HCT116 (cell line): ENCODE data around the gene ALOX15. TPM values are rescaled to one million over a fixed set of nuclear protein-coding genes. Genes with fewer than 3 reads are reported as not detected.

Experiments
- ATAC-seq: fragments of 200-7000 bp; cut with Tn5 transposase; 2 replicates; pipeline ENCODE4 v1.9.1; 2020; ENCODE audit warnings: mild to moderate bottlenecking, moderate library complexity
- BruUV-seq: library from RNA; stranded (reverse); fragments of 400-500 nt; replicated peaks from 2 replicates; lab custom pipeline; 2021; lab: Mats Ljungman, UMichigan
- CTCF ChIA-PET: fragments of 300-600 bp; sonication (Branson Sonifier 250); formaldehyde crosslinking; loops from one replicate; lab custom pipeline; 2021; ENCODE audit warnings: antibody characterized with exemption; lab: Charles Lee
- POLR2A ChIA-PET: fragments of 300-600, 350-600 bp; sonication (Branson Sonifier 250); formaldehyde crosslinking; loops from one replicate; lab custom pipeline; 2021; ENCODE audit warnings: antibody characterized with exemption; lab: Charles Lee
- RAD21 ChIA-PET, 2 experiments: fragments of 300-600 bp; sonication (Branson Sonifier 250); formaldehyde crosslinking; loops; one replicate each; lab custom pipeline; 2023; ENCODE audit warnings: low total read pairs in 2 of 2; ENCODE audit not compliant: uncharacterized antibody in 2 of 2, unreplicated experiment in 2 of 2, low non-redundant PET in 1 of 2; lab: Charles Lee
- DNase-seq: peaks from one replicate; pipeline ENCODE4 v3.0.0-alpha.2; 2010; ENCODE audit warnings: low read depth, low spot score
- H2AFZ ChIP-seq: fragments of 200-600 bp; shearing (Covaris generic), sonication (generic); 2 replicates; pipeline ENCODE4 v1.6.1; 2017; ENCODE audit warnings: low read depth, mixed run types, mixed read lengths, antibody characterized with exemption, low read length; ENCODE audit not compliant: poor library complexity, severe bottlenecking
- H3K27ac ChIP-seq: 2 replicates; pipeline ENCODE4 v1.5.1; 2012; ENCODE audit warnings: low read depth, low read length
- H3K27me3 ChIP-seq: fragments of 200-600 bp; sonication (generic); 2 replicates; pipeline ENCODE4 v1.6.1; 2016; ENCODE audit warnings: mixed run types, low read length, mixed read lengths; ENCODE audit not compliant: insufficient read depth
- H3K36me3 ChIP-seq, 2 experiments: fragments of 200-500 bp in 1 of 2; fragments of 200-600 bp in 1 of 2; sonication (Bioruptor generic) in 1 of 2; sonication (generic) in 1 of 2; 2 replicates each; pipeline versions ENCODE4 v1.5.1 to v1.6.1; 2014 to 2016; ENCODE audit warnings: low read length in 2 of 2, inconsistent platforms in 1 of 2, mixed read lengths in 1 of 2, mixed run types in 1 of 2; ENCODE audit not compliant: insufficient read depth in 2 of 2, control insufficient read depth in 1 of 2
- H3K4me1 ChIP-seq, 2 experiments: fragments of 200-600 bp in 1 of 2; sonication (generic) in 1 of 2; 2 replicates each; pipeline versions ENCODE4 v1.5.1 to v1.6.1; 2012 to 2017; ENCODE audit warnings: low read length in 2 of 2, inconsistent platforms in 1 of 2, mild to moderate bottlenecking in 1 of 2, mixed read lengths in 1 of 2, mixed run types in 1 of 2, moderate library complexity in 1 of 2; ENCODE audit not compliant: insufficient read depth in 2 of 2, control insufficient read depth in 1 of 2
- H3K4me2 ChIP-seq: fragments of 200-600 bp; sonication (generic); 2 replicates; pipeline ENCODE4 v1.6.1; 2017; ENCODE audit warnings: mixed run types, low read length, mixed read lengths
- H3K4me3 ChIP-seq, 2 experiments: fragments of 200-600 bp in 1 of 2; sonication (generic) in 1 of 2; replicated peaks in 1 of 2; 2 replicates each; pipeline ENCODE4 v1.5.1; 2011 to 2016; ENCODE audit warnings: low read length in 2 of 2, control low read depth in 1 of 2, low read depth in 1 of 2, mild to moderate bottlenecking in 1 of 2, mixed read lengths in 1 of 2, mixed run types in 1 of 2
- H3K79me2 ChIP-seq: fragments of 200-600 bp; sonication (generic); 2 replicates; pipeline ENCODE4 v1.6.1; 2017; ENCODE audit warnings: mild to moderate bottlenecking, mixed run types, low read length, moderate library complexity, mixed read lengths; ENCODE audit not compliant: insufficient read depth
- H3K9ac ChIP-seq: fragments of 200-600 bp; sonication (generic); 2 replicates; pipeline ENCODE4 v1.6.1; 2016; ENCODE audit warnings: low read length, mixed read lengths
- H3K9me2 ChIP-seq: fragments of 200-600 bp; sonication (generic), shearing (Covaris generic); 2 replicates; pipeline ENCODE4 v1.6.1; 2017; ENCODE audit warnings: mixed run types, mild to moderate bottlenecking, moderate library complexity; ENCODE audit not compliant: insufficient read depth
- H3K9me3 ChIP-seq, 2 experiments: fragments of 200-500 bp in 1 of 2; fragments of 200-600 bp in 1 of 2; sonication (Bioruptor generic) in 1 of 2; sonication (generic) in 1 of 2; 2 replicates each; pipeline ENCODE4 v1.6.1; 2014 to 2017; ENCODE audit warnings: low read length in 2 of 2, mixed read lengths in 2 of 2, inconsistent platforms in 1 of 2, low read depth in 1 of 2, mild to moderate bottlenecking in 1 of 2, mixed run types in 1 of 2, moderate library complexity in 1 of 2; ENCODE audit not compliant: control insufficient read depth in 1 of 2, insufficient read depth in 1 of 2
- H4K20me1 ChIP-seq: fragments of 200-600 bp; sonication (generic), shearing (Covaris generic); 2 replicates; pipeline ENCODE4 v1.6.1; 2017; ENCODE audit warnings: mixed run types, mild to moderate bottlenecking, moderate library complexity; ENCODE audit not compliant: insufficient read depth
- EGR1 ChIP-seq: IDR thresholded peaks from 2 replicates; pipeline ENCODE4 v1.6.1; 2012; ENCODE audit warnings: low read depth
- ELF1 ChIP-seq: IDR thresholded peaks from 2 replicates; pipeline ENCODE4 v1.6.1; 2012; ENCODE audit warnings: low read depth, borderline replicate concordance
- EZH2 ChIP-seq: fragments of 200-600 bp; sonication (generic); IDR thresholded peaks from 2 replicates; pipeline ENCODE4 v1.6.1; 2017; ENCODE audit warnings: antibody characterized with exemption, mixed run types
- FOSL1 ChIP-seq: IDR thresholded peaks from 2 replicates; pipeline ENCODE4 v1.6.1; 2012; ENCODE audit warnings: low read depth
- JUND ChIP-seq: IDR thresholded peaks from 2 replicates; pipeline ENCODE4 v1.6.1; 2012
- MAX ChIP-seq: IDR thresholded peaks from 2 replicates; pipeline ENCODE4 v1.6.1; 2012
- POLR2AphosphoS5 ChIP-seq: IDR thresholded peaks from 2 replicates; pipeline ENCODE4 v1.6.1; 2011; ENCODE audit warnings: mild to moderate bottlenecking, low read depth, low read length, moderate library complexity
- RAD21 ChIP-seq: IDR thresholded peaks from 2 replicates; pipeline ENCODE4 v1.6.1; 2012; ENCODE audit warnings: low read depth, mild to moderate bottlenecking
- SIN3A ChIP-seq: IDR thresholded peaks from 2 replicates; pipeline ENCODE4 v1.6.1; 2012; ENCODE audit warnings: low read depth
- SP1 ChIP-seq: IDR thresholded peaks from 2 replicates; pipeline ENCODE4 v1.6.1; 2012; ENCODE audit warnings: low read depth
- SRF ChIP-seq: IDR thresholded peaks from 2 replicates; pipeline ENCODE4 v1.6.1; 2012; ENCODE audit warnings: low read depth
- TCF7L2 ChIP-seq: IDR thresholded peaks from 2 replicates; pipeline ENCODE4 v1.7.0; 2011; ENCODE audit warnings: borderline replicate concordance, inconsistent platforms; ENCODE audit not compliant: insufficient read depth, insufficient read length; ENCODE audit errors: extremely low read depth
- YY1 ChIP-seq: IDR thresholded peaks from 2 replicates; pipeline ENCODE4 v1.6.1; 2011; ENCODE audit warnings: low read length, low read depth, moderate library complexity, mild to moderate bottlenecking; ENCODE audit not compliant: insufficient replicate concordance; ENCODE audit errors: extremely low read depth
- ZFX ChIP-seq: fragments of 450-650 bp; IDR thresholded peaks from 2 replicates; pipeline ENCODE4 v1.6.1; 2017
- ZNF274 ChIP-seq: fragments of 200-500 bp; sonication (Bioruptor generic); IDR thresholded peaks from 2 replicates; pipeline ENCODE4 v1.6.1; 2014; ENCODE audit warnings: mild to moderate bottlenecking, low read depth, low read length, inconsistent platforms
- intact Hi-C: fragments of 100-400 bp; cut with micrococcal nuclease; formaldehyde crosslinking; loops from 2 replicates; pipeline ENCODE4 v1.10.0; 2022
- total RNA-seq: library from RNA; stranded (reverse); gene quantifications from one replicate; pipeline ENCODE4 v1.2.1, GENCODE V29; 2021; ENCODE audit not compliant: unreplicated experiment

ALOX15 gene
- total RNA-seq, 1 experiment from 2014 or later = 0.57 TPM

GRCh38 chr17:4609761-4610160, 31.7 kb downstream of the ALOX15 start:
- no peaks in the 10 kb centered on the region for H3K36me3 ChIP-seq
- H3K4me3 ChIP-seq = no peak overlapping the region
- no TSS peak for BruUV-seq
- ChIA-PET RAD21 (no interaction called here), POLR2A (no interaction called here), CTCF (no interaction called here)
- intact Hi-C loops = no loop called here
- H4K20me1 ChIP-seq = no peaks in the 10 kb centered on the region
- H3K27me3 ChIP-seq = no peaks in the 10 kb centered on the region
- H3K79me2 ChIP-seq = no peaks in the 10 kb centered on the region
- H2AFZ ChIP-seq = no peak overlapping the region
- no peak overlapping the region for H3K9ac ChIP-seq
- H3K27ac ChIP-seq = no peak overlapping the region
- no peak for ATAC-seq
- TF ChIP-seq EZH2 (no peak), EGR1 (no peak), FOSL1 (no peak), SRF (no peak), RAD21 (no peak), ELF1 (no peak), ZNF274 (no peak), POLR2AphosphoS5 (no peak), JUND (no peak), ZFX (no peak), SIN3A (no peak), SP1 (no peak), YY1 (no peak), TCF7L2 (no peak), MAX (no peak)
- H3K4me2 ChIP-seq = no peak overlapping the region
- DNase-seq = no peak
- no peaks in the 10 kb centered on the region for H3K9me3 ChIP-seq
- no peaks in the 10 kb centered on the region for H3K4me1 ChIP-seq
- H3K9me2 ChIP-seq = no peaks in the 10 kb centered on the region
